DMS53 (cell line): ENCODE data around the gene CEP78.

Experiments used
- DNase-seq: peaks from one replicate; lab custom pipeline; 2025; lab: John Stamatoyannopoulos, UW

CEP78 gene

GRCh38 chr9:78286946-78287388 lies 51.1 kb downstream of the CEP78 start:
- DNase-seq = no peak

GRCh38 chr9:78288214-78288892 lies 52.5 kb downstream of the CEP78 start:
- no peak for DNase-seq

GRCh38 chr9:78289474-78289873 lies 53.6 kb downstream of the CEP78 start:
- DNase-seq = no peak

- peak; percentile 22 for DNase-seq
Observed at GRCh38 chr9:78291240-78291925, 55.5 kb downstream of the CEP78 start.

- DNase-seq = peak; percentile 14
Observed at GRCh38 chr9:78292026-78292425, 56.2 kb downstream of the CEP78 start.

- no peak for DNase-seq
Observed at GRCh38 chr9:78292716-78293497, 57.0 kb downstream of the CEP78 start.

- DNase-seq = no peak
Observed at GRCh38 chr9:78294290-78295176, 58.7 kb downstream of the CEP78 start.

- no peak for DNase-seq
Observed at GRCh38 chr9:78295177-78295575, 59.3 kb downstream of the CEP78 start.

GRCh38 chr9:78295731-78296130 lies 59.9 kb downstream of the CEP78 start:
- DNase-seq = peak; percentile 21

GRCh38 chr9:78296201-78296892 lies 60.5 kb downstream of the CEP78 start:
- DNase-seq = peak; percentile 74

- DNase-seq = peak; percentile 97
Observed at GRCh38 chr9:78296893-78297671, 61.2 kb downstream of the CEP78 start, which contains the start of gene PSAT1. Gene PSAT1, plus strand, starts transcription at chr9:78297125. Its CDS starts 86 bp downstream, at chr9:78297211.

- DNase-seq = no peak
Observed at GRCh38 chr9:78297672-78297961, 61.7 kb downstream of the CEP78 start.

GRCh38 chr9:78298046-78298765 lies 62.3 kb downstream of the CEP78 start:
- peak; percentile 29 for DNase-seq

- no peak for DNase-seq
Observed at GRCh38 chr9:78300209-78300608, 64.3 kb downstream of the CEP78 start.

- DNase-seq = no peak
Observed at GRCh38 chr9:78301466-78301865, 65.6 kb downstream of the CEP78 start.

GRCh38 chr9:78303377-78304062 lies 67.6 kb downstream of the CEP78 start:
- no peak for DNase-seq

- no peak for DNase-seq
Observed at GRCh38 chr9:78304357-78304756, 68.5 kb downstream of the CEP78 start.

GRCh38 chr9:78306222-78307076 lies 70.6 kb downstream of the CEP78 start:
- no peak for DNase-seq
